HG03060 (cell line): ENCODE data around the gene CNTRL.

Experiments used
- ATAC-seq: cut with Tn5 transposase; IDR thresholded peaks from one replicate; pipeline ENCODE4 v1.9.1; 2021; ENCODE audit warnings: low read depth, moderate number of reproducible peaks; ENCODE audit not compliant: unreplicated experiment

The CNTRL gene

GRCh38 chr9:121225240-121225639 is 150.5 kb downstream of the CNTRL start:
- ATAC-seq, result no peak

GRCh38 chr9:121226175-121226574 is 151.4 kb downstream of the CNTRL start:
- ATAC-seq, result no peak
